ENCODE measurements around the gene AIDA. TPM values are rescaled to one million over a fixed set of nuclear protein-coding genes. Genes with fewer than 3 reads are reported as not detected.
A peak's percentile ranks its signal among the peaks of the same experiment; 100 is the strongest.

AIDA gene
- total and polyA plus RNA-seq, 2 experiments from 2014 or later, result 25.7 to 34.4 TPM

DNA sequence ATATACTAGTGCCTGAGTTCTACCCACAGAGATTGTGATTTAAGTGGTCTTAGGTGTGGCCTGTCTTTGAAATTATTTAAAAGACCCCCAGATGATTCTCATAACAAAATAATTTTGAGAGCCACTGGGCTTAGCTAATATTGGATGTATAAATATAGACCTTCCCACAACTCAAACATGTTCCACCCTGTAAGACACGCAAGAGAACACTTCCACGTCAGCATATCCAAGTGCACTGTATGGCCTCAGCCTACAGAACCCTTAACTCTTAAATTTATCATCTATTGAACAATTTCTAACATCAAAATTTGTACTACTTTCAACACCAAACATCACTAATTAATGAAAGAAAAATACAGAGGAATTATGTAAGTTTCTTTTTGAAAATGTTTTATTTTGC is 27.2 kb upstream of the AIDA start:
- WGBS (ENCODE audit: low lambda C conversion rate, missing lambda C conversion rate), result 82% methylated on average over 2 of the region's 2 CpGs
- no peak overlapping the region for H3K4me3 ChIP-seq

GRCh38 chr1:222736972-222737371 is 24.7 kb upstream of the AIDA start, which contains the start of gene FAM177B:
TSS of gene FAM177B (plus strand) at chr1:222737202. CDS start at chr1:222746546, 9,344 bp downstream.
- TF ChIP-seq EZH2 (IDR thresholded peaks at IDR 0.05; ENCODE audit: borderline replicate concordance) (no peak), CTCF (IDR thresholded peaks at IDR 0.05; ENCODE audit: poor library complexity) (no peak), EZH2phosphoT487 (IDR thresholded peaks at IDR 0.05; ENCODE audit: low read depth, severe bottlenecking, unreplicated experiment) (no peak)
- no peak within 1 kb of the TSS for H2AFZ ChIP-seq
- H3K27me3 ChIP-seq, result no peaks in the 10 kb centered on the region
- H3K9me3 ChIP-seq (ENCODE audit: low read depth), result no peaks in the 10 kb centered on the region
- no peak within 1 kb of the TSS for H3K4me2 ChIP-seq
- H3K4me1 ChIP-seq (ENCODE audit: insufficient read depth), result no peaks in the 10 kb centered on the region
- no peaks in the 10 kb centered on the region for H3K36me3 ChIP-seq (replicated peaks; ENCODE audit: insufficient read depth, low read depth)
- no peaks in the 10 kb centered on the region for H3K79me2 ChIP-seq
- H3K4me3 ChIP-seq, result no peak within 1 kb of the TSS
- H4K20me1 ChIP-seq (ENCODE audit: insufficient read depth, poor library complexity, severe bottlenecking), result no peaks in the 10 kb centered on the region
- no peaks in the 10 kb centered on the region for H3K9me2 ChIP-seq (replicated peaks; ENCODE audit: insufficient read depth)
- peak; percentile 21 for DNase-seq (ENCODE audit: low spot score)
- WGBS (ENCODE audit: low lambda C conversion rate, missing lambda C conversion rate), result 46% methylated on average over 1 of the region's 1 CpG
- H3K27ac ChIP-seq, result peak within 1 kb of the TSS; percentile 32

More for the DNA sequence above, 27.2 kb upstream of the AIDA start:
- H3K4me1 ChIP-seq (ENCODE audit: insufficient read depth), result no peaks in the 10 kb centered on the region
- H3K9me2 ChIP-seq (replicated peaks; ENCODE audit: insufficient read depth), result no peaks in the 10 kb centered on the region
- H2AFZ ChIP-seq, result no peak overlapping the region
- H3K27me3 ChIP-seq, result no peaks in the 10 kb centered on the region
- no peaks in the 10 kb centered on the region for H3K79me2 ChIP-seq
- H3K9me3 ChIP-seq (ENCODE audit: low read depth), result no peaks in the 10 kb centered on the region
- H4K20me1 ChIP-seq (ENCODE audit: insufficient read depth, poor library complexity, severe bottlenecking), result no peaks in the 10 kb centered on the region
- no peak for DNase-seq (ENCODE audit: low spot score)
- TF ChIP-seq EZH2 (IDR thresholded peaks at IDR 0.05; ENCODE audit: borderline replicate concordance) (no peak), EZH2phosphoT487 (IDR thresholded peaks at IDR 0.05; ENCODE audit: low read depth, severe bottlenecking, unreplicated experiment) (no peak), CTCF (IDR thresholded peaks at IDR 0.05; ENCODE audit: poor library complexity) (no peak)
- H3K36me3 ChIP-seq (replicated peaks; ENCODE audit: insufficient read depth, low read depth), result no peaks in the 10 kb centered on the region
- H3K27ac ChIP-seq, result no peak overlapping the region
- H3K4me2 ChIP-seq, result no peak overlapping the region

- WGBS (ENCODE audit: low lambda C conversion rate, missing lambda C conversion rate), result 56% methylated on average over 5 of the region's 5 CpGs
- no peak overlapping the region for H3K4me2 ChIP-seq
Measured at GRCh38 chr1:222736470-222736869, 24.2 kb upstream of the AIDA start.

More at GRCh38 chr1:222736470-222736869, 24.2 kb upstream of the AIDA start:
- no peak for DNase-seq (ENCODE audit: low spot score)
- Histone ChIP-seq H4K20me1 (ENCODE audit: insufficient read depth, poor library complexity, severe bottlenecking) (no peaks in the 10 kb centered on the region), H3K27ac (peak overlapping the region; percentile 30), H2AFZ (no peak overlapping the region), H3K79me2 (no peaks in the 10 kb centered on the region), H3K4me1 (ENCODE audit: insufficient read depth) (no peaks in the 10 kb centered on the region), H3K9me3 (ENCODE audit: low read depth) (no peaks in the 10 kb centered on the region), H3K27me3 (no peaks in the 10 kb centered on the region), H3K9me2 (replicated peaks; ENCODE audit: insufficient read depth) (no peaks in the 10 kb centered on the region), H3K4me3 (no peak overlapping the region), H3K36me3 (replicated peaks; ENCODE audit: insufficient read depth, low read depth) (no peaks in the 10 kb centered on the region)
- TF ChIP-seq EZH2 (IDR thresholded peaks at IDR 0.05; ENCODE audit: borderline replicate concordance) (no peak), EZH2phosphoT487 (IDR thresholded peaks at IDR 0.05; ENCODE audit: low read depth, severe bottlenecking, unreplicated experiment) (no peak), CTCF (IDR thresholded peaks at IDR 0.05; ENCODE audit: poor library complexity) (no peak)

All from hepatocyte (in vitro differentiated cells).